Tibial nerve (tissue), 4 donors: ENCODE results near the gene SGCB.

Experiments used
- EP300 ChIP-seq, 2 donors: sonication (generic); formaldehyde crosslinking; IDR thresholded peaks; one replicate each; pipeline ENCODE4 v1.6.1; 2017; ENCODE audit warnings: antibody characterized with exemption in 2 of 2, mild to moderate bottlenecking in 1 of 2
- POLR2A ChIP-seq, 2 donors: fragments of 450-650 bp; IDR thresholded peaks; one replicate each; pipeline ENCODE4 v1.6.1; 2017; ENCODE audit warnings: antibody characterized with exemption in 2 of 2, mild to moderate bottlenecking in 2 of 2, moderate library complexity in 2 of 2
- TF ChIP-seq, protein P1 (sequence below), 5 experiments: fragments of 200-600 bp in 3 of 5; fragments of 450-650 bp in 2 of 5; sonication (generic) in 3 of 5; IDR thresholded peaks; one replicate each; pipeline ENCODE4 v1.5.1; 2016 to 2019; ENCODE audit warnings: antibody characterized with exemption in 5 of 5, mild to moderate bottlenecking in 3 of 5, moderate library complexity in 2 of 5

DNA sequence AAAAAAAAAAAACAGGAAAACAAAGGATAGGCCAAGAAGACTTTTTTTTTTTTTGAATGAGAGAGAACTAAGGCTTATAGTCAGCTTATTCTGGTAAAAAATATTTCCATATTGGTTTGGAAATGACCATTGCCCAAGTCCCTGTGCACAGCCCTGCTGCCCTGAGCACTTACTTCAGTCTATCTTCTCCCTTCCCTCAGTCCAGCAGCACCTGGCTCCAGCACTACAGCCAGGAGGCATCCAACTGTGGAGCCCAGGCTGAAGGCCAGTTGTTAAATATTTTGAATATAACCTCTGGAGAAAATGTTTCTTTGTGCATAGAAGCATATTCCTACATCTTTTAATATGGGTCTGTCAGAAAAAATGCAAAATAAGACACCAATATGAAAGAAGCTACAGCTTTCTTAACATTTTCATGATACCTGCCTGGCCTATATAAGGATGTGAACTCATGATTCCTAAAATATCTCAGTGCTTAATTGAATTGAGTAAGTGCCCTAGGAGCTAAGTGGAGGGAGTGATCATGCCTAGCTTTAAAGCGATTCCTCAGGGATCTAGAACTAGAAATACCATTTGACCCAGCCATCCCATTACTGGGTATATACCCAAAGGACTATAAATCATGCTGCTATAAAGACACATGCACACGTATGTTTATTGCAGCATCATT, 32.4 kb downstream of the SGCB start:
- TF ChIP-seq, protein P1, sequence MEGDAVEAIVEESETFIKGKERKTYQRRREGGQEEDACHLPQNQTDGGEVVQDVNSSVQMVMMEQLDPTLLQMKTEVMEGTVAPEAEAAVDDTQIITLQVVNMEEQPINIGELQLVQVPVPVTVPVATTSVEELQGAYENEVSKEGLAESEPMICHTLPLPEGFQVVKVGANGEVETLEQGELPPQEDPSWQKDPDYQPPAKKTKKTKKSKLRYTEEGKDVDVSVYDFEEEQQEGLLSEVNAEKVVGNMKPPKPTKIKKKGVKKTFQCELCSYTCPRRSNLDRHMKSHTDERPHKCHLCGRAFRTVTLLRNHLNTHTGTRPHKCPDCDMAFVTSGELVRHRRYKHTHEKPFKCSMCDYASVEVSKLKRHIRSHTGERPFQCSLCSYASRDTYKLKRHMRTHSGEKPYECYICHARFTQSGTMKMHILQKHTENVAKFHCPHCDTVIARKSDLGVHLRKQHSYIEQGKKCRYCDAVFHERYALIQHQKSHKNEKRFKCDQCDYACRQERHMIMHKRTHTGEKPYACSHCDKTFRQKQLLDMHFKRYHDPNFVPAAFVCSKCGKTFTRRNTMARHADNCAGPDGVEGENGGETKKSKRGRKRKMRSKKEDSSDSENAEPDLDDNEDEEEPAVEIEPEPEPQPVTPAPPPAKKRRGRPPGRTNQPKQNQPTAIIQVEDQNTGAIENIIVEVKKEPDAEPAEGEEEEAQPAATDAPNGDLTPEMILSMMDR (IDR thresholded peaks at IDR 0.05): no peak
- TF ChIP-seq POLR2A (IDR thresholded peaks at IDR 0.05) (no peak), EP300 (IDR thresholded peaks at IDR 0.05) (no peak)
